Loucy (cell line): Measurements from ENCODE around the gene GRM5.

Experiments used
- EZH2phosphoT487 ChIP-seq: fragments of 200-600 bp; IDR thresholded peaks from 2 replicates; pipeline ENCODE4 v1.6.1; 2018; ENCODE audit warnings: antibody characterized with exemption, mild to moderate bottlenecking, moderate library complexity, borderline replicate concordance
- TF ChIP-seq, protein P1 (sequence below): fragments of 200-600 bp; sonication (generic); conservative IDR thresholded peaks from 2 replicates; pipeline ENCODE4 v1.5.1; 2014; ENCODE audit warnings: mild to moderate bottlenecking, antibody characterized with exemption, low read length

- TF ChIP-seq, protein P1, sequence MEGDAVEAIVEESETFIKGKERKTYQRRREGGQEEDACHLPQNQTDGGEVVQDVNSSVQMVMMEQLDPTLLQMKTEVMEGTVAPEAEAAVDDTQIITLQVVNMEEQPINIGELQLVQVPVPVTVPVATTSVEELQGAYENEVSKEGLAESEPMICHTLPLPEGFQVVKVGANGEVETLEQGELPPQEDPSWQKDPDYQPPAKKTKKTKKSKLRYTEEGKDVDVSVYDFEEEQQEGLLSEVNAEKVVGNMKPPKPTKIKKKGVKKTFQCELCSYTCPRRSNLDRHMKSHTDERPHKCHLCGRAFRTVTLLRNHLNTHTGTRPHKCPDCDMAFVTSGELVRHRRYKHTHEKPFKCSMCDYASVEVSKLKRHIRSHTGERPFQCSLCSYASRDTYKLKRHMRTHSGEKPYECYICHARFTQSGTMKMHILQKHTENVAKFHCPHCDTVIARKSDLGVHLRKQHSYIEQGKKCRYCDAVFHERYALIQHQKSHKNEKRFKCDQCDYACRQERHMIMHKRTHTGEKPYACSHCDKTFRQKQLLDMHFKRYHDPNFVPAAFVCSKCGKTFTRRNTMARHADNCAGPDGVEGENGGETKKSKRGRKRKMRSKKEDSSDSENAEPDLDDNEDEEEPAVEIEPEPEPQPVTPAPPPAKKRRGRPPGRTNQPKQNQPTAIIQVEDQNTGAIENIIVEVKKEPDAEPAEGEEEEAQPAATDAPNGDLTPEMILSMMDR, result no peak
- TF ChIP-seq EZH2phosphoT487, result no peak
Measured at GRCh38 chr11:88575916-88576315, 489.9 kb downstream of the GRM5 start.
